HG03354 (cell line): ENCODE data around the gene THSD7A.

Experiments used
- ATAC-seq: cut with Tn5 transposase; IDR thresholded peaks from one replicate; pipeline ENCODE4 v1.9.1; 2021; ENCODE audit warnings: mild to moderate bottlenecking; ENCODE audit not compliant: unreplicated experiment, poor library complexity, severe bottlenecking

The THSD7A gene

GRCh38 chr7:11714676-11715075, 117.3 kb downstream of the THSD7A start:
- ATAC-seq, result no peak

GRCh38 chr7:11714205-11714604, 117.8 kb downstream of the THSD7A start:
- ATAC-seq, result no peak

- no peak for ATAC-seq
Measured at GRCh38 chr7:11713352-11713751, 118.6 kb downstream of the THSD7A start.

GRCh38 chr7:11710377-11710776, 121.6 kb downstream of the THSD7A start:
- ATAC-seq, result no peak

GRCh38 chr7:11709196-11709595, 122.8 kb downstream of the THSD7A start:
- ATAC-seq, result no peak

- no peak for ATAC-seq
Measured at GRCh38 chr7:11707606-11708193, 124.3 kb downstream of the THSD7A start.

GRCh38 chr7:11706666-11707605, 125.1 kb downstream of the THSD7A start:
- ATAC-seq, result no peak

GRCh38 chr7:11703829-11704228, 128.2 kb downstream of the THSD7A start:
- no peak for ATAC-seq

- no peak for ATAC-seq
Measured at GRCh38 chr7:11702938-11703337, 129.1 kb downstream of the THSD7A start.

- no peak for ATAC-seq
Measured at GRCh38 chr7:11701829-11702560, 130.0 kb downstream of the THSD7A start.

- no peak for ATAC-seq
Measured at GRCh38 chr7:11699666-11700065, 132.3 kb downstream of the THSD7A start.

GRCh38 chr7:11698384-11698871, 133.6 kb downstream of the THSD7A start:
- ATAC-seq, result no peak

GRCh38 chr7:11690395-11690794, 141.6 kb downstream of the THSD7A start:
- no peak for ATAC-seq

- ATAC-seq, result no peak
Measured at GRCh38 chr7:11689096-11689495, 142.9 kb downstream of the THSD7A start.

GRCh38 chr7:11681461-11681860, 150.5 kb downstream of the THSD7A start:
- ATAC-seq, result no peak

GRCh38 chr7:11675163-11675562, 156.8 kb downstream of the THSD7A start:
- ATAC-seq, result no peak

- no peak for ATAC-seq
Measured at GRCh38 chr7:11668727-11669126, 163.3 kb downstream of the THSD7A start.

- ATAC-seq, result no peak
Measured at GRCh38 chr7:11667810-11668185, 164.2 kb downstream of the THSD7A start.

GRCh38 chr7:11667071-11667809, 164.8 kb downstream of the THSD7A start:
- no peak for ATAC-seq

- ATAC-seq, result no peak
Measured at GRCh38 chr7:11665357-11665756, 166.6 kb downstream of the THSD7A start.
